Osteocyte (in vitro differentiated cells): ENCODE data around the gene RPS6KA5. TPM values are rescaled to one million over a fixed set of nuclear protein-coding genes. Genes with fewer than 3 reads are reported as not detected.

Source experiments
- DNase-seq: peaks from one replicate; pipeline ENCODE4 v3.0.0; 2021; ENCODE audit warnings: mixed read lengths; ENCODE audit not compliant: unreplicated experiment; ENCODE audit errors: extremely low spot score
- H3K27ac Mint-ChIP-seq: one replicate; pipeline ENCODE4 v1.8.0; 2021; ENCODE audit warnings: mild to moderate bottlenecking, mixed read lengths; ENCODE audit not compliant: unreplicated experiment
- H3K27me3 Mint-ChIP-seq: one replicate; pipeline ENCODE4 v1.8.0; 2021; ENCODE audit warnings: mixed read lengths; ENCODE audit not compliant: unreplicated experiment
- H3K36me3 Mint-ChIP-seq: one replicate; pipeline ENCODE4 v1.8.0; 2021; ENCODE audit warnings: mixed read lengths; ENCODE audit not compliant: unreplicated experiment
- H3K4me1 Mint-ChIP-seq: one replicate; pipeline ENCODE4 v1.8.0; 2021; ENCODE audit warnings: mixed read lengths; ENCODE audit not compliant: unreplicated experiment
- H3K4me3 Mint-ChIP-seq: one replicate; pipeline ENCODE4 v1.8.0; 2021; ENCODE audit warnings: mild to moderate bottlenecking, moderate library complexity, mixed read lengths; ENCODE audit not compliant: unreplicated experiment
- H3K9me3 Mint-ChIP-seq: one replicate; pipeline ENCODE4 v1.8.0; 2021; ENCODE audit warnings: mixed read lengths; ENCODE audit not compliant: unreplicated experiment
- CTCF ChIP-seq: fragments of 200-600 bp; sonication (generic); IDR thresholded peaks from 2 replicates; pipeline ENCODE4 v1.5.0; 2021; ENCODE audit warnings: antibody characterized with exemption, mild to moderate bottlenecking, moderate library complexity
- total RNA-seq: library from RNA; stranded (reverse); gene quantifications from 2 replicates; pipeline ENCODE4 v1.2.1, GENCODE V29; 2021

Gene RPS6KA5
- total RNA-seq, 1 donor from 2014 or later: 3.4 TPM

GRCh38 chr14:90970167-90970600 lies 90.3 kb downstream of the RPS6KA5 start:
- DNase-seq: no peak
- H3K9me3 Mint-ChIP-seq: peaks cover 4% of the 10 kb centered on the region
- no peak for TF ChIP-seq CTCF
- H3K27me3 Mint-ChIP-seq: no peaks in the 10 kb centered on the region
- no peaks in the 10 kb centered on the region for H3K36me3 Mint-ChIP-seq
- H3K4me1 Mint-ChIP-seq: no peaks in the 10 kb centered on the region
- H3K4me3 Mint-ChIP-seq: no peak overlapping the region
- no peak overlapping the region for H3K27ac Mint-ChIP-seq

- DNase-seq: no peak
- H3K4me1 Mint-ChIP-seq: no peaks in the 10 kb centered on the region
- H3K36me3 Mint-ChIP-seq: no peaks in the 10 kb centered on the region
- no peak overlapping the region for H3K4me3 Mint-ChIP-seq
- no peak overlapping the region for H3K27ac Mint-ChIP-seq
- H3K27me3 Mint-ChIP-seq: no peaks in the 10 kb centered on the region
- H3K9me3 Mint-ChIP-seq: peaks cover 4% of the 10 kb centered on the region
- TF ChIP-seq CTCF: no peak
These were observed 90.8 kb downstream of the RPS6KA5 start for GRCh38 chr14:90969531-90970166.

- Mint-ChIP-seq H3K27ac (no peak overlapping the region), H3K36me3 (no peaks in the 10 kb centered on the region), H3K9me3 (peaks cover 4% of the 10 kb centered on the region), H3K27me3 (no peaks in the 10 kb centered on the region), H3K4me3 (no peak overlapping the region), H3K4me1 (no peaks in the 10 kb centered on the region)
- no peak for TF ChIP-seq CTCF
- no peak for DNase-seq
These were observed 92.4 kb downstream of the RPS6KA5 start for GRCh38 chr14:90968025-90968424.

GRCh38 chr14:90966493-90966892 lies 93.9 kb downstream of the RPS6KA5 start:
- no peaks in the 10 kb centered on the region for H3K27me3 Mint-ChIP-seq
- no peaks in the 10 kb centered on the region for H3K4me1 Mint-ChIP-seq
- DNase-seq: no peak
- no peak overlapping the region for H3K27ac Mint-ChIP-seq
- no peaks in the 10 kb centered on the region for H3K36me3 Mint-ChIP-seq
- TF ChIP-seq CTCF: no peak
- no peak overlapping the region for H3K4me3 Mint-ChIP-seq
- peaks cover 4% of the 10 kb centered on the region for H3K9me3 Mint-ChIP-seq

GRCh38 chr14:90965765-90966164 lies 94.7 kb downstream of the RPS6KA5 start:
- no peak overlapping the region for H3K27ac Mint-ChIP-seq
- H3K36me3 Mint-ChIP-seq: no peaks in the 10 kb centered on the region
- peaks cover 4% of the 10 kb centered on the region for H3K9me3 Mint-ChIP-seq
- H3K27me3 Mint-ChIP-seq: no peaks in the 10 kb centered on the region
- DNase-seq: no peak
- TF ChIP-seq CTCF: no peak
- no peak overlapping the region for H3K4me3 Mint-ChIP-seq
- H3K4me1 Mint-ChIP-seq: no peaks in the 10 kb centered on the region
